HG02763 (cell line): ENCODE results near the gene ERCC3.
A peak's percentile ranks its signal among the peaks of the same experiment; 100 is the strongest.
"Not testable (repeated sequence)": the region's sequence is repeated elsewhere in the genome, so short reads cannot be mapped to it uniquely, and the experiment has no call there.

ENCODE experiments used
- ATAC-seq: cut with Tn5 transposase; IDR thresholded peaks from one replicate; pipeline ENCODE4 v1.9.1; 2021; ENCODE audit warnings: mild to moderate bottlenecking, moderate library complexity; ENCODE audit not compliant: unreplicated experiment

The ERCC3 gene

GRCh38 chr2:127227264-127227660 lies 66.7 kb downstream of the ERCC3 start:
- not testable (repeated sequence) for ATAC-seq

GRCh38 chr2:127226520-127227263 lies 67.3 kb downstream of the ERCC3 start:
- peak; percentile 85 for ATAC-seq

GRCh38 chr2:127226132-127226519 lies 67.8 kb downstream of the ERCC3 start:
- ATAC-seq: no peak

GRCh38 chr2:127225186-127225960 lies 68.6 kb downstream of the ERCC3 start:
- no peak for ATAC-seq

GRCh38 chr2:127224135-127224534 lies 69.8 kb downstream of the ERCC3 start:
- not testable (repeated sequence) for ATAC-seq

- no peak for ATAC-seq
Measured at GRCh38 chr2:127220768-127221527, 73.0 kb downstream of the ERCC3 start.

- ATAC-seq: no peak
Measured at GRCh38 chr2:127220102-127220767, 73.7 kb downstream of the ERCC3 start, which contains the start of gene CYP27C1. Gene CYP27C1 (minus strand): TSS chr2:127220299. CDS start chr2:127220270, 29 bp downstream.

GRCh38 chr2:127219171-127220070 lies 74.5 kb downstream of the ERCC3 start:
- ATAC-seq: no peak

GRCh38 chr2:127218812-127219170 lies 75.2 kb downstream of the ERCC3 start:
- ATAC-seq: no peak

GRCh38 chr2:127217470-127218325 lies 76.2 kb downstream of the ERCC3 start:
- no peak for ATAC-seq

- ATAC-seq: no peak
Measured at GRCh38 chr2:127216593-127216992, 77.4 kb downstream of the ERCC3 start.

- no peak for ATAC-seq
Measured at GRCh38 chr2:127216095-127216494, 77.8 kb downstream of the ERCC3 start.

GRCh38 chr2:127214201-127214600 lies 79.7 kb downstream of the ERCC3 start:
- ATAC-seq: not testable (repeated sequence)

- ATAC-seq: no peak
Measured at GRCh38 chr2:127208313-127208712, 85.6 kb downstream of the ERCC3 start.
